Hippocampal formation (tissue), 2 donors: ENCODE data around the gene ST6GALNAC4.

Experiments used
- DNase-seq, 2 donors: peaks; one replicate each; lab custom pipeline; 2025; lab: John Stamatoyannopoulos, UW

The ST6GALNAC4 gene

DNA sequence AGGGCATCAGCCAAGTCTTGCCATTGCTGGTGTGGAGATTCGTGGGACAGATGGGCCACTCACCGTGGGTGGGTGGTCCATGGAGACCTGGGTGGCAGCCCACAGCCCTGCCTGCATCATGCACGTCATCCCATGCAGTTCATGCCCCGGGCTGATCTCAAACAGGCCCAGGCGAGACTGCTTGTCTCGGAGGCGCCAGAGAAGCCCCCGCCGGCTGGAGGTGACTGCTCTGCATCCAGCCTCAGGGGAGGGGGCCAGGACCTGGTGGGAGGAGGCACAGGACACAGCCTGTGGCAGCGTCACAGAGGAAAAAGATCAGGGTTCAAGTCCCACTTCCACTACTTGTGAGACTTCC lies 12.8 kb upstream of the ST6GALNAC4 start:
- DNase-seq: no peak

DNA sequence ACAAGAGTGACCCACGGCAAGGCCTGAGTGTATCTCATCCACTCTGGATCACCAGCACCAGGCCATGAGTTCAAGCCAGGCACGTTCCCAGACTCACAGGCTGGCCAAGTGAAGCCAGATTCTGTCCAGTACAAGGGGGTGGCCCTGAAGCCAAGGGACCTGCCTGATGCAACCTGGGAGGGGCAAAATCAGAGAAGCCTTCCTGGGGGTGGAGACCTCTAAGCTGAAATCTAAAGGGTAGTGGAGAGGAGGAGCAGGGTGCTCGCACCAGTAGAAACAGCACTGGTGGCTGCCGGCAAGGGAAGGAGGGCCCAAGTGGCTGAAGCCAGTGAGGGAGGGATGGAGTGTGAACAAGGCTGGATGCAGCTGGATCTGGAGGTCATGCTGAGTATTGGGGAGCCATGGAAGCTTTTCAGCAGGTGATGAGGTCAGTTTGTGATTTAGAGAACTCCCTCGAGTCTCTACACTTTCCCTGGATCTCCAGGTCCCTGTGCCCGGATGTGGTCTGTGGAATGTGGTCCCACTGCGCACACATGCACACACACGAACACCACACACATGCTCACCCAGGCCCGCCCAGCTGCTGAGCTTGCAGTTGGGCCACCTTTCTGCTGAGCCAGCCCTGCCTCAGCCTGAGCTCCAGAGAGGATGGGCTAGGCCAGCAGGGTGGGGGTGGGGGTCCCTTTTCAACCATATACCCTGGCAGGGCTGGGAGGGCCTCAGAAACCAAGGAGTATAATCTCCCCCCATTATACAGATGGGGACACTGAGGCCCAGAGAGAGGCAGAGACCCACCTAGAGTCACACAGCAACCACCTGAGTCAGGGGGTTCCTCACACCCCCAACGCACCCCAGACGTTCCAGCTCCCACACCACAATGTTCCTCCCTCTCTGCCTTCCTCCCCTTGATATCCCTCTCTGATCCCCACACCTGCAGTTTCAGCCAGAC lies 12.1 kb upstream of the ST6GALNAC4 start:
- no peak for DNase-seq

DNA sequence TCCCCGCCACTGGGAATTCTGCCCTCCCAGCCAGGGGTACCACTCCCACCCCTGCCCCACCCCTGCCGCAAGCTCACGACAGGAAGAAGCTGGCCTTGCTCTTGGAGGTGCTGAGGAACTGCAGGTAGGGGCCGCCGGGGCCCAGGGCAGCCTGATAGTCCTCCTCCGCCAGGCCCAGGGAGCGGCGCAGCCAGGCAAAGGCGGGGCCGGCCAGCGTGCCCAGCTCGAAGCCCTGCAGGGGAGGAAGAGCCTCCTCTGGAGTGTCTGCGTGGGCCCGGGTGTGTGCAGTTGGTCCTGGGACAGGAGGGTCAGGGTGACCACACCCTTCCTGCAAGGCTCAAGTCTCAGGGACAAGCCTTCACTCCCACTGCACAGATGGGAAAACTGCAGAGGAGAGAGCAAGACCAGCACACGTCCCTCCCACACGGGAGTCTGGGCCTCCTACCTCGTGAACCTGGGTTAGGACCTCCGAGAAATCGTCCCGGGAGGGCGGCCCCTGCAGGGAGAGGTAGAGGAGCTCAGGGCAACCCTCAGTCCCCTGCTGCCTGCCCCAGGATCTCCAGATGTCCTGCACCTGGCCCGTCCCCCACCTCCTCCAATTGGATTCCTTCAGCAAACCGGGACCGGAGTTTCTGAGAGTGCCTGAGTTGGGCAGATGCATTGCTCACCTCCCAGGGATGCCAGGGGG lies 11.3 kb upstream of the ST6GALNAC4 start:
- no peak for DNase-seq

DNA sequence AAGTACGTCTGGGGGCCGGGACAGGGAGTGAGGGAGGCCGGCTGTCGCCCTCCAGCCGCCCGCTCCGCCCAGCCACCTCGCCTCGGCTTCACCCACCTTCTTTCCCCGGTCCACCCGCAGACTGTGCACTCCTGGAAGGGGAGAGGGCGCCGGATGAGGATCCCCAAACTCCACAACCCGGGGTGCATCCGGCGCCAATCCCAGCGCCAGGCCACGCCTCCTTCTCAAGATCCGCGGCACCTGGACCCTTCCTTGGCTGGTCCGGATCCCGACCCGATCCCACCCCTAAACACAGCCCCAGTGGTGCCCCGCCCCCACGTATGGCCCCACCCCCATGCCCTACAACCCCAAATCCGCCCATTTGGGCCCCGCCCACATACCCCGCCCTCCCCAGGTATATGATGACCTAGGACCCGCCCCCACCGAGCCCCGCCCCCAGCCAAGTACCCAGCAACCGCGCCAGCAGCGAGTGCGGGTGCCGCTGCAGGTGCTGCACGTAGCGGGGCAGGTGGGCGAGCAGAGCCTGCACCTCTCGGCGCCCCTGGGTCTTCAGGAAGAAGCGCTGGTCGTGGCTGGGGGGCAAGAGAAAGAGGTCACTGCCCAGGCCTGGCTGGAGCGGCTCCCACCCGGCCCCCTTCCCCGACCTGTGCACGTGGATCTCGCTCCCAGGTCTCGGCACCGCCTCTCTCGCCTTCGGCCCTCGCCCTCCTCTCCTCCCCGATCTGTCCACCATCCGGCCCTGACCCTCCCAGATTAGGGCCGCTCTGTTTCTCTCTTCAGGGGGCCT lies 10.6 kb upstream of the ST6GALNAC4 start:
- DNase-seq: no peak

DNA sequence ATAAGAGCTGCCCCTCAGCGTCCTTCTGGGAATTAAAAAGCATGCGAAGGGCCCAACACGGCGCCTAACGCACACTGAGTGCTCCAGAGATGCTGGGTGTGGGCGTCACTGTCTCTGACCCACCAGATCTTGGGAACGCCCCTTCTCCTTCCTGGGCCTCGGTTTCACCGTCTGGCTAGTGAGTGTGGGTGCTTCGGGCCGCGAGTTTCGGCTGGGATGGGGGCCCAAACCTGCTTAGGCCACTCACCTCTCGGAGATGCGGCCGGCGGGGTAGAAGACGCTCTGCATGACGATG lies 10.0 kb upstream of the ST6GALNAC4 start:
- no peak for DNase-seq

DNA sequence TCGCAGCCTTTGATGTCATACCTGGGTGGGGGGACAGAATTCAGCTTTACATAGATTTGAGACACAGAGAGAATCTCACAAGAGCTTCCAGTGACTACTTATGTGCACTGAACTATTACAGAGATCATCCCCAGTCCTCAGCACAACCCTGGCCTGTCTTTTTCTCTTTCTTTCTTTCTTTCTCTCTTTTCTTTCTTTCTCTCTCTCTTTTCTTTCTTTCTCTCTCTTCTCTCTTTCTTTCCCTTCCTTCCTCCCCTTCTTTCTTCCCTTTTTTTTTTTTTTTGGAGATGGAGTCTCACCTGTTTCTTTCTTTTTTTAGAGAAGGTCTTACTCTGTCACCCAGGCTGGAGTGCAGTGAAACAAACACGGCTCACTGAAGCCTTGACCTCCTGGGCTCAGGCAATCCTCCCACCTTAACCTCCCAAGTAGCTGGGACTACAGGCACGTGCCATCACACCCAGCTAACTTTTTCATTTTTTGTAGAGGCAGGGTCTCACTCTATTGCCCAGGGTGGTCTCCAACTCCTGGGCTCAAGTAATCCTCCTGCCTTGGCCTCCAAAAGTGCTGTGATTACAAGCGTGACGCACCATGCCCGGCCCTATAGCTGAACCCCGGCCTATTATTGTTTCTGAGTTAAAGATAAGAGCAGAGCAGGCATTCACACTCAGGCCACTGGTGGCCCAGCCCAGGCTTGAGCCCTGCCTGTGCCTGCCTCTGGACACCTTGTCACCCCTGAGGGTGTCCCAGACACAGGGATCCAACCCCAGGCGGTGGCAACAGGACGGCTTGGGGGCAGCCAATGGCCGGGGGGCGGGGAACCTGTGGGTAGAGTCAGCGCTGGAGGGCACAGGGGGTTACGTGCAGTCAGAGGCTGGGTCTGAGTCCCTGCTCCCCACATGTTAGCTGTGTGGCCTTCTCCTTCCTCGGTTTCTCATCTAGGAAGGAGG lies 9.4 kb upstream of the ST6GALNAC4 start:
- DNase-seq: no peak

DNA sequence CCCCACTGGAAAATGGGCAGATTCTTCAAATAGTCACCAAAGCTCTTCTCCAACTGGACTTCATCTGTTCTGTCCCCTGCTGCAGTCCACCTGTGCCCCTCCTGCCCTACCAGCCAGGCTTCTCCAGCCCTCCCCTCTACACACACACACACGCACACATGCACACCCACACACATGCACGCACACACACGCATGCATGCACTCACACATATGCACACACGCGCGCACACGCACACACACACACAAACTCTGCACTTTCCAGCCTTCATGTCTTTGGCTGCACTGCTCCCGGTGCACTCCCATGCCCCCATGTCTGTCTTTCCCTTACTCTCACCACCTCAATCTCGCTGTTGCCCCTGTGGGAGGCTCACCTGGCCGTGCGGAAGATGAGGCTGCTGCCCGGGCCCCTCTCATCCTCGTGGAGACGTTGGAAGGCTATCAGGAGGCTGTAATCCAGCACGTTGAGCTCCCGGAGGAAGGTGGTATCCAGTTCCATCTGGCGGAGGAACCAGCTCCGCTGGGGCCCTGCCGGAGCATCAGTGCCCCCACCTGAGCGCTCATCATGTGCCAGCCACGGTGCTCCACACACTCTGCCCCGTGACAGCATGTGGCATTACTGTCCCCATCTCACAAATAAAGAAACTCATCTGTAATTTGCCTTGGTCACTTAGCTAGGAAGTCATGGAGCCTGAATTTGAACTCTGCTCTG lies 8.0 kb upstream of the ST6GALNAC4 start:
- DNase-seq: no peak

DNA sequence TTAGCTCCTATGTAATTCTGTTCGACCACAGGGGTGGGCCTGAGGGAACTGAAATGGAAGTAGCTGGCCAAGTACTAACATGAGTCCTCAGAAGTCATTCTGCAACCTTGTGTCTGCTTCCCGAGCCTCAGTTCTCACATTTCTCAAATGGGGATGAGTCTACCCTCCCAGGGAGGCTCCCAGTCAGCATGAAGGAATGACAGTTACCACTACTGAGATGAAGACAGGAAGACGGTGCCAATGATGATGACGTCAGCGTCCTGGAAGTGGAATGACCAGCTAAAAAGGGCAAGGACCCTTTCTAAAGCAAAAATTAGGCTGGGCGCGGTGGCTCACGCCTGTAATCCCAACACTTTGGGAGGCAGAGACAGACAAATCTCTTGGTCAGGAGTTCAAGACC lies 6.9 kb upstream of the ST6GALNAC4 start:
- no peak for DNase-seq

DNA sequence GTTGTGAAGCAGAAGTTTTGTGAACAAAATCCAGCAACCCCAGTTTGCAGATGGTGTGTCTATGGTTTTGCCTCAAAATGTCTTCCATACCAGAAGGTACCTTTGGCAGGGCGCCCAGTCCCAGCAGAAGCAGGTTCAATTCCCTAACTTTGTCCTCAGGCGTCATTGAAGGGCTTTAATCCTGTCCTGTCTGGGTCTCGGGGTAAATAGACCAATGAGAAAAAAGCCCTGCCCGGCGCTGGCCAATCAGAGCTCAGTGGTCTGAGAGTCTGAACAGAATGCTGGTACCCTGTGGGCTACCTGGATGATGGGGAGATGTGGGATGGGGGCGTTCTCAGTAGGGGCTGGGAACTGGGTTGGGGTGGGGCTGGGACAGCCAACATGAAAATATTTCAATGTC lies 6.2 kb upstream of the ST6GALNAC4 start:
- DNase-seq: no peak

DNA sequence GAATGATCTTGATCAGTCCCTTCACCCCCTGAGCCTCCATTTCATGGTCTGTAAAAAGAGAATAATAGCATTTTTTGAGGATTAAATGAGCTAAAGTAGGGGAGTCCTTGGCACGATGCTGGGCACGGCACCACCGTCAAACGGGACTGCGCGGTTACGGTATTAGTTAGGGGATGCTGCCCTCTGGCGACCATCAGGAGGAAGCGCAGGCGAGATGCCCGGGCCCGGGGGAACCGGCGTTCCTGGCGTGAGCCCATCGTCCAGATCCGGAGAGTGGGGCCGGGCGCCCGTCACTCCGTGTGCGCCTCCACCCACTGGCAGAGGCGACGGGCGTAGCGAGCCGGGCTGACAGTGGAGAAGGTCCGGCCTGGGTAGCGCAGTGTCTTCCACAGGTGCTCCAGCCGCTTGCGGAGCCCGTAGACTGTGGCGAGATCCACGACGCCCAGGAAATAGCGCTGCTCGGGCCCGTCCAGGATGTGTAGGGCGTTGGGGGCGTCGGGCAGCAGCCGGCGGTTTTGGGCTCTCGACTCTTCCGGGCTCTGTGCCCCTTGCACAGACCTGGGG lies 4.8 kb upstream of the ST6GALNAC4 start:
- peak in 1 of 2 donors; percentile 48 for DNase-seq

DNA sequence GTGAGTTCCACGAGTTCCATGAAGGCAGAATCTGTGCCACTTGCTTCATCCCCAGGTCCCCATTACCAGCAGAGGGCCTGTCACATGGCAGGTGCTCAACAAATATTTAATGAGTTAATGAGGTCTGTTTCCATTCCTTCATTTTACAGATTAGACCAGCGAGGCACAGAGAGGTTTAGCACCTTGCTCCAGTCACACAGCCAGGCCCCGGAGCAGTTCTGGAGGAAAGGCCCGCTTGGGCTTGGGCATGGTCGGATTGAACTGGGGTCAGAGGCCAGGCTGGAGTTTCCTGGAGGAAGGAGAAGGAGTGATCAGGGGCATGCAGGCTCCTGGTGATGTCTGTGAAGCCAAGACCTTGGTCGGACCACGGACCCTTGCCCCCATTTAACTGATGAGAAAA lies 4.0 kb upstream of the ST6GALNAC4 start:
- no peak for DNase-seq

DNA sequence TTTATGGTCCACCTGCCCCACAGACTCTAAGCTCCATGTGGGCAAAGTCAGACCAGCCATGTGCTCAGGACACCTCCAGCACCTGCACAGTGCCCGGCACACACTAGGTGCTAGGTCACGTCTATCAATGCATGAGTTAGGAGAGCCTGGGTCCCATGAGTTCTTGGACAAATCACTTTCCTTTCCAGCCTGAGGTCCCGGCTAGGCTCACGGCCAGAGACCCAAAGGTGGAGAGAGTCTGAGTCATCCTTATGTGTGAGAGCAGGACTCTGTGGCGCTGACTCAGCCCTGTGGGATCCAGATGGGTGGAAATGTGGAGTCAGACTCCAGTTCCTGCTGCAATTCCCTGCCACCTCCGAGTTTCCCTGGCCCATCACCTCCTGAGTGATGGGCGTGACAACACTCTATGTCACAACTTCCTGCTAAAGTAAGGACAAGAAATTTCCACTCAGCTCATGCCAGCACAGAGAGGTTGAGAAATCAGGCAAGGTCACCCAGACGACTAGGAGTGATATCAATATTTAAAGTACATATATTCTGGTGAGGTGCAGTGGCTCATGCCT lies 2.5 kb upstream of the ST6GALNAC4 start:
- DNase-seq: no peak

DNA sequence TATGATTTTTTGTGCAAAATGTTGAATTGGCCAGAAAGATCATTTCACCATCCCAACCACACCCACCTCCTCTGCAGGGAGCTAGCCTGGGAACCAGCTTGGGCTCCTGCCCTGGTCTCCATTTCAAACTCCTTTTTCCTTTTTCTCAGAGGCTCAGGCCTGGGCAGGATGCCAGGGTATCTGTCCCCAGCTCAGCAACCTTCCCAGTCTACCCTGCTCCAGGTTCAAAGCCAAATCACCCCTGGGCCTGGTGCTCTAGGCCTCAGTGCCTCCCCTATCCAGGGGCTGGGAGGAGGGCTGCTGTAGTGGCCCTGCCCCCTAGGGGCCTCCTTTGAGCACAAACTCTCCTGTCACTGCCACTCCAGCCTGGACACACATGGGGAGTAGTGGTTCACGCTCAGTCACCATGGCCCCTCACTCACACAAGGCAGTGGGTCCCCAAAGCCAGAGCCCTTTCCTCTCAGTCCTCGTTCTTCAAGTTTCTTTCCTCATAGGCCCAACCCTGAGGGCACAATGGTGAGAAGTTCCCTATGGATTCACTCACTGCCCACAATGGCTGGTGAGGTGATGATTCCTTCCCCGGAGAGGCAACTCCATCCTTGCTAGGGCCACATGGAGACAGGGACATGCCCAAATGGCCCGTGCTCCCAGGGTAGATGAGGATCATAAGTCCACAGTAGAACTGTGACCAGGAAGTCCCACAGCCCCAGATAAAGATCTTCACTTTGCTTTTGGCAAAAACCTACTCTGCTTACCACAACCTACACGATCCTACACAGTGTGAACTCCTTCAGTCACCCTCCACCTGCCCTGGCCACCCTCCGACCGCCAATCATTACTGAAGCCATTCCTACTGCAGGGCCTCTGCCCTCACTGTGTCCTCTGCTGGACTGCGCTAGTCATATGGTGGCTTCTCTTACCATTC lies 1.6 kb upstream of the ST6GALNAC4 start:
- DNase-seq: no peak

DNA sequence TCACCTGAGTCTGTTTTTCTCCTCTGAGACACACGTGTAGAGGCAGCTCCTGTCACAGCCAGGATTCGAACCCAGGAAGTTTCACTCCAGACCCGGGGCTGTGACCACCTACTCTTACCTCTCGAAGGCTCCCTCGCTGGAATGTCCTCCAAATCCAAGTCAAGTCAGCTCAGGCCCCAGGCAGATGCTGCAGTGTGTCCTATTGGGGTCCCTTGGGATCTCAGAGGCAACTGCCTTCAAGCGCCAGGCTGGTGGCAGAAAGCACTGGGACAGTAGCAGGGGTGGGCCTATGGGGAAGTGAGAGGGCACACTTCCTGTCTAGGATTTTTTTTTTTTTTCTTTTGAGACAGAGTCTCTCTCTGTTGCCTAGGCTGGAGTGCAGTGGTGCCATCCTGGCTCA lies 762 bp upstream of the ST6GALNAC4 start:
- DNase-seq: no peak

DNA sequence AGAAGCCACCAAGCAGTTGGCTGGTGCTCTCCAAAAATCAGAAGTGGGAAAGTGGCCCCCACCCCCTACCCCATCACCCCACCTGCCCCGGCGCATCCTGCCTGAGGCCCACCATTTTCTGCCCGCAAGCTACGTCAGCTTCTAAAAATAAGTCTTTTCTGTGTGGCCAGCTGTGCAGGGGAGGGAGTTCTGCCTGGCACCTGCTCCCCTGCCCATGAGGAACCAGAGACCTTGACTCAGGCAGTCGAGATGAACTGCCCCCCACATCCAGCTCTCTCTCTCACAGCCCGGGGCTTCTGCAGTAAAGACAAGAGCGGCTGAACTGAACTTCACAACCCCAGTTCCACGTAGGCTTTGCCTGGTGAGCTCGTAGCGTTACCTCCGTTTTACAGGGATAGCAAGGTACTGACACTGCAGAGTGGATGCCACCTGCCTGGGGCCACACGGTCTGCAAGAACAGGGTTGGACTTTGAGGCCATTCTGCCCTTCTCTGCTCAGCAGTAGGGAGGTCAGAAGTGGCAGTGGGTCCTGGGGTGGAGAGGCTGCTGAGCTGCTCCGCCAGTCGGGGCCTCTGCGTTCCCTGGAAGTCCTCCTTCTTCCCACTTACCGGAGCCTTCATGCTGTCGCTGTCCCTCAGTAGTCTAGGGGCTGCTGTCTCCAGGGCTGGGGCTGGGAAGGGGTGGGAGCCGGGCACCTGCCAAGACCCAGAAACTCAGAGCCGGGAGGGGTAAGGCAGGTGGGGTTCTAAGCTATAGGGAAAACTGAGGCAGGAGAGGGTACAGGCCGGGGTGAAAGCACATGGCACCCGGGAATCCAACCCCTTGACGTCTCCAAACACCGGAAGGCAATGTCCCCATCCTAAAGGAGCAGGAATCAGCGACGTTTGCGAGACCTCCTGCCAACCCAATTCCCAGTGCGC lies 781 bp downstream of the ST6GALNAC4 start:
- no peak for DNase-seq

DNA sequence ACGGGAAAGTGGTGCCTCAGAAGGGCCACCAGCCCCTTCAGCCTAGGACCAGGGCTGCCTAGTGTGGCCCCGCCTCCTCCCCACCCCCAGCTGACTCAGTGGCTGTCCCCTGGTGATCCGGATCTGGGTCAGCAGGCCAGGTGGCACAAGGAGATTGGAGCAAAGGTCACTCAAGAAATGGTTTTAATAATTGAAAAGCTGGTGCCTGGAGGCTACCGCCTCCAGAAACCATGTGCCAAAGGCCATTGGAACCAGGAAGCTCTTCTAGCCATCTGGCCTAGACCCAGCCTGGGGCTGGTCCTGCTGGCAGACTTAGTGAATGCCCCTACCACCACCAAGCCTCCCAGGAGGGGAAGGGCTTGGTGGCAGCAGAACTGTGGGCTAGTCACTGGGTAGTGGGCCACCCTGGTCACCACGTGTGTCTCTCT lies 1.5 kb downstream of the ST6GALNAC4 start:
- DNase-seq: no peak

DNA sequence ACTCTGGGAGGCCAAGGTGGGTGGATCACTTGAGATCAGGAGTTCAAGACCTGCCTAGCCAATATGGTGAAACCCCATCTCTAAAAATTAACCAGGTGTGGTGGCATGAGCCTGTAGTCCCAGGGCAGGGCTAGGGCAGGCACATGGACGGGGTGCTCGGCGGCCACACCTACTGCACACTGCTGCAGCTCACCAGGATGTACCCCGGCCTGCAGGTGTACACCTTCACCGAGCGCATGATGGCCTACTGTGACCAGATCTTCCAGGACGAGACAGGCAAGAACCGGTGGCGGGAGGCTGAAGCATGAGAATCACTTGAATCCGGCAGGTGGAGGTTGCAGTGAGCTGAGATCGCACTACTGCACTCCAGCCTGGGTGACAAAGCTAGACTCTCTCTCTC lies 3.2 kb downstream of the ST6GALNAC4 start:
- no peak for DNase-seq

DNA sequence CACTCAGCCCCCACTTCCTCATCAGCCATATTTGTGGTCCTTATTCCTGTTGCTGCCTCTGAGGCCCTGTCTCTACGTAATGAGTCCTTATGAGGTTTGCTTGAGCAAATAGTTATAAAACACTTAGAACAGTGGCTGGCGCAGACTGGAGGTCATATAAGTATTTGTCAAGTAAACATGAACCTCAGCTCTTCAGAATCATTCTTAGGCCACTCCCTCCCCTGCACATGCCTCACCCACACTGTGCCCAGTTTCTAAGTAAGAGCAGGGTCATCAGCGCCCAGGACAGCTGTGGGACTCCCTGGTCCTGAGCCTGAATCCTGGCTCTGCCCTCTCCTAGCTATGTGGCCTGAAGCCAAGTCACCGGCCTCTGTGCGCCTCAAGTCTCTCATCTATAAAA lies 4.0 kb downstream of the ST6GALNAC4 start:
- DNase-seq: no peak
